ENCODE measurements around the gene TRIM71.
"Not testable (repeated sequence)": the region's sequence is repeated elsewhere in the genome, so short reads cannot be mapped to it uniquely, and the experiment has no call there.

The TRIM71 gene

GRCh38 chr3:32819551-32820348 lies 2.0 kb downstream of the TRIM71 start:
- peak; percentile 84 for DNase-seq

DNA sequence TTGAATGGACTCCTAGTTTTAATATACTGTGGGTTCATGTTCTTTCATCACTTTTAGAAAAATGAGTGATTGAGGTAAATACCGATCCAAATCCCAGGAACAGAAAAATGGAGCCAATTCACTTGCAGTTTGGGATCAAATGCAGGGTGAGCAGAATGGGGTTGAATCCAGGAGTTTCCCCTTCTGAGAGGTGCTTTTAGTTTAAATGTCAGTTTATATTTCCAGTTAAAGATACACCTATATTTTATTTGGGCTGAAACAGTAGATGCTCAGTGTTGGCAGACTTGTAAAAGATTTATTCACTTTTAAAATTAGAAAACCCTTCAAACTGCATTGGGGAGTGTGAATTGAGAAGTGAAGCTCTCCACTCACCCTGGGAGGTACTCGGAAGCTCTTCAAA lies 2.6 kb downstream of the TRIM71 start:
- no peak for DNase-seq

GRCh38 chr3:32820971-32821685 lies 3.3 kb downstream of the TRIM71 start:
- DNase-seq: peak; percentile 55

- DNase-seq: peak; percentile 63
Measured at GRCh38 chr3:32821686-32822296, 4.0 kb downstream of the TRIM71 start.

GRCh38 chr3:32822609-32823498 lies 5.1 kb downstream of the TRIM71 start:
- DNase-seq: no peak

GRCh38 chr3:32823641-32824184 lies 5.9 kb downstream of the TRIM71 start:
- DNase-seq: not testable (repeated sequence)

DNA sequence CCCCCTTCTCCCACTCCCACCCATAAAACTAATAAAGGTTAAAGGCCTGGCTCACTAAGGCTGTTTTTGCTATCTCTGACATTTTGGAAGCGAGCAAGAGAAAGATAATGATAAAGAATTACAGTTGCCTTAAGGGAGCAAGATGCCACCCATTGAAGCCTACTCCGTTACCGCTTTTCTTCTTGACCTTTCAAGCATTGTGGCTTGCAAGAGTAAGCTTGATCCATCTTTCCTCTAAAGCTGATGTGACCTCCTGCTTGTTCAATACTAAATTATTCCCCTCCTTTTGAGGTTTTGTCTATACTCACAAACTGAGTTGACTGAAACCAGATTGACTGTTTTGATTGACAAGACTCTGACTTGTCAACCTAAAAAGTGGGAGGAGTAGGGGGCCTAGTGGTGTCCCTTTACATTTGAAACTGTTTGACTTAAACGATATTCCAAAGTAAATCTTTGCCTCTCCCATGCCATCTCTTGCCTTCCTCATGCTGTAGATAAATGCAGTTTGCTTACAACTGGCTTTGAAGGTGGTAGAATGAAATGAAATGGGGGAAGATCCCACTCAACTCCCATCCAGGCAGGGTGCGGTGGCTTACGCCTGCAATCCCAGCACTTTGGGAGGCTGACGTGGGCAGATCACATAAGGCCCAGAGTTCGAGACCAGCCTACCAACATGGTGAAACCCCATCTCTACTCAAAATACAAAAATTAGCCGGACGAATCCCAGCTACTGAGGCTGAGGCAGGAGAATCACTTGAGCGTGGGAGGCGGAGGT lies 8.0 kb downstream of the TRIM71 start:
- no peak for DNase-seq

DNA sequence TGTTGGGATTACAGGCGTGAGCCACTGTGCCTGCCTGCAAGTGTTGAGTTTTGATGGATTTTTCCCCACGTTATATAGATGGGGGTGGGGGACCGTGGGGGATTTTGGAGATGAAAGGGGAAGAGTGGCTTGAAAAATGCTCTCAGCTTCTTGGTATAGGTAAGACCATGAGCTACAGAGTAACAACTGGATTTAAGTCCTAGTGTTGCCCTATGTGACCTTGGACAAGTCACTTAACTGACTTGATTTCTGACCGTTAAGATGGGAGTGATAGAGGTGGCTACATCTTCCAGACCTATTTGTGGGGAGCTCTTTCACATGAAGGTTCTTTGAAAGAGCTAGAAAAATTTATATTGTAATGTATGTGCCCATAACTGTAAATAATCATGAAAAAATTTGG lies 13.3 kb downstream of the TRIM71 start:
- DNase-seq: no peak

DNA sequence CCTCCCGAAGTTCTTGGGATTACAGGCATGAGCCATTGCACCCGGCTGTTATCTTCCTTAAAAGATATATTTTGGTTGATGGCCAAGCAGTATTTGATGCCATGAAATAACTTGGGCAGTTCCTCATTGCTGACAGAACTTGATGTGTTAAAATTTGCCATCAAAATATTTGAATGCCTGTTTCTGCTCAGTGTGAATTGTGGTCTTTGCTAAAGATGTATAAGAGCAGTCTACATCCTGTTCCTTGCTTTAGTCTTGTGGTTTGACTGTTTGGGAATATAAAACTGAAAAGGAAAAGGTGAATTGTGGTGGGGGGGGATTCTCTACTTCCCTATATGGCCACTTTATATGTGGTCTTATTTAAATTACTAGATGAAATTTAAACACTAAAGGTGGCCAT lies 14.0 kb downstream of the TRIM71 start:
- DNase-seq: no peak

DNA sequence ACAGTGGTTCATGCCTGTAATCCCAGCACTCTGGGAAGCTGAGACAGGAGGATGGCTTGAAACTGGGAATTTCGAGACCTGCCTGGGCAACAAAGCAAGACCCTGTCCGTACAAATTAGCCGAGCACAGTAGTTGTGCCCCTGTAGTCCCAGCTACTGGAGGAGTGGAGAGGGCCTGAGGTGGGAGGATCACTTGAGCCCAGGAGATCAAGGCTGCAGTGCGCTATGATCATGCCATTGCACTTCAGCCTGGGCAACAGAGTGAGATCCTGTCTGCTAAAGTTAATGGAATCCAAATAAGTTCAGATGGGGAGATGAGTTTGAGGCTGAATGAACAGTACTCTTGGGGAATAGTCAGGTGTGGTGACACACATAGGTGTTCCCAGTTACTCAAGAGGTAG lies 14.4 kb downstream of the TRIM71 start:
- DNase-seq: no peak

DNA sequence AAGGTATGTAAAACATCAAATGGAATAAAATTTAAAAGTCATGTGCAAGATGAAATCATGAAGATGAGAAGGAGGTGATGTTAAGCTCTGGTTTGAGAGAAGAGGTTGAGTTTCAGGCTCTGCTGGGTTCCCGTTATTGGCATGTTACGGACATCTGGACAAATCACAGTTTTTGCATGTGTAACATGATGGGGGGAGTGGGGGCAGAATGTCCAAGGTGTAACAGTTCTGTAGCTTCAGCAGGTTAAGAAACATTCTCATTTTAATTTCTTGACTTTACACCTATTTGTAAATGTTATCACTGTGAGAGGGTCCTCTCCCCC lies 17.2 kb downstream of the TRIM71 start:
- DNase-seq: no peak

- no peak for DNase-seq
Measured at GRCh38 chr3:32835961-32836360, 18.2 kb downstream of the TRIM71 start.

- no peak for DNase-seq
Measured at GRCh38 chr3:32836601-32837000, 18.8 kb downstream of the TRIM71 start.

DNA sequence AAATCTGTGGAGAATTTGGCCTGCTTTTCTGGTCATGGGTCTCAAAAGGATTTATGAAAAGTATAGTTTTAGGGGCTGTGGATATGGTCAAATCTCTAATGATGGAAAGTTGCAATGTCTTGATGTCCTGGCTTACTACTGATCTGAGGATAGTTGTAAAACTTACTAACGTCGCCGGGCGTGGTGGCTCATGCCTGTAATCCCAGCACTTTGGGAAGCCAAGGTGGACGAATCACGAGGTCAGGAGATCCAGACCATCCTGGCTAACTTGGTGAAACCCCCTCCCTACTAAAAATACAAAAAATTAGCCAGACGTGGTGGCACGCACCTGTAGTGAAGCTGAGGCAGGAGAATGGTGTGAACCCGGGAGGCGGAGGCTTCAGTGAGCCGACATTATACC lies 19.6 kb downstream of the TRIM71 start:
- no peak for DNase-seq

DNA sequence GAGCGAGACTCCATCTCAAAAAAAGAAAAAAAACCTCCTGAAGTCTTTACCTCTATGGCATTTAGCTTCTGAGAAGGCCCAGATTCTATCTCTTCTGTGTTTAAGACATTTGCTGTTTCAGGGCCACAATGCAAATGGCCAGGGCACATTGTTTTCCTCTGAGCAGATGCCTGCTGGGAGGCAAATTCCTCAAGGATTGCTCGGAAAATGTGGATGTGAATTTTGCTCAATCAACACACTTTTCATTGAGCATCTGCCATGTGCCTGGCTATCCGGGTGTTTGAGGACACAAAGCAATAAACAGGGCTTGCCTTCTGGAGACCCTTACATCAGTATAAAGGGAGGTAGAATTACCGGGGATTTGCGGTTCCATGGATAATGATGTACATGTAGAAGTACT lies 20.0 kb downstream of the TRIM71 start:
- DNase-seq: peak; percentile 87

GRCh38 chr3:32839714-32840085 lies 21.9 kb downstream of the TRIM71 start:
- no peak for DNase-seq

DNA sequence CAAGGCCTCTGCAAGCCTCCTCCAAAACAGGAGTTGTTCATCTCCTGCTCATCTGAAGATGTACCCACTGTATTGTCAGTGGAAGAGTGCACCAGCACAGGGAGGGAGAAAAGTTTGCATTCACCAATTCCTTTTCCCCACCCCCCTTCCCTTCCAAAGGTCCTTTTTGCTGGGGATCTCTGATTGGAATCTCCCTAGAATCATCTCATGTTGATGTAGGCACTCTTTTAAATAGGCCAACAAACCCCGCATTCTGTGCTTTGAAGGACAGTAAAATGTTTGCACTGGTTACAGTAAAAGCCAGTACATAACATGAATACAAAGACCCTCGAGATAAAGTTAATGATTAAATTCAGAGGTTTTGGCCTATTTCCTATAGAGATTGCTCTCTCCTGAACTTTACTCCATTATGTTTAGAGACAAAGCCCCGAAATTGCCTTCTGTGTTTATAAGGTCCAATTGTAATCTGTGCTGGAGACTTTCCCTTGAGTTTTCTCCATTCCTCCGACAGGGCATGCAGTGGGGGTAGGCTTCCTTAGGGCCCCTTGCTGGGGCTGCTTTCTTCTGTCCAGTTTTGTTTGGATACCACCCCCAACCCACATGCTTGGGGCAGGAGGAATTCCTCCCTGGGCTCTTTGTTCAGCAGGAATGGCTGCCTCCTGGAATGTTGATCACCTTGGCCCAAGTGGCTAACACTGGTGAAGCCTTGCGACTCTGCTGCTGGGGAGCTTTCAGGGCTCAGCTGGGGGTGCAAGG lies 22.5 kb downstream of the TRIM71 start:
- peak; percentile 79 for DNase-seq

GRCh38 chr3:32841341-32841740 lies 23.5 kb downstream of the TRIM71 start:
- no peak for DNase-seq

DNA sequence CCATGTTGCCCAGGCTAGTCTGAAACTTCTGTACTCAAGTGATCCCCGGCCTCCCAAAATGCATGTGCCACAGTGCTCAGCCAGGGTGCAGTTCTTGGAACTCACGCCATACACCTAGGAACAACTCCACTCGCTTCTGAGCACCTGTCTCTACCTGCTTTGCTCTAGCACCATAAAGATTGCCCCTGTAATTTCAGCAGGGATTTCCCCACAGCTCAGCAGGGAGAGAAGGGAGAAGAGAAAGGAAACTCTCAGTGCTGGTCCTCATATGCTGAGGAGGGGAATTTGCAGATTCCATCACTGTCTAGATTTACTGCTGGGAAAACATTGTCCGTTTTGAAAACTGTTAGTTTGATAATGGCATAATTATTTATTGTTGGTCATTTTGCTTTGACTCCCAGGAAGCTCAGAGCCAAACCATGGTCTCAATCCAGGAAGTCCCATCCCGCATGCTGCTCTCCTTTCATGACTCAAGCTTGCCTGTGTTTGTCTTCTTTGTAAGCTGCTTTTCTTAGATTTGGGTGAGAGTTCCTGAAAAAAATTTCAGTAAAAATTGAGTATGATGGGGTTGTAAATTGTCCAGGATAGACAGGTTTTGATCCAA lies 24.2 kb downstream of the TRIM71 start:
- DNase-seq: no peak

- no peak for DNase-seq
Measured at GRCh38 chr3:32842531-32842931, 24.7 kb downstream of the TRIM71 start.

- no peak for DNase-seq
Measured at GRCh38 chr3:32842987-32843386, 25.2 kb downstream of the TRIM71 start.
